IgD-negative memory B cell (primary cell): ENCODE data around the gene PEMT. TPM values are rescaled to one million over a fixed set of nuclear protein-coding genes. Genes with fewer than 3 reads are reported as not detected.
A peak's percentile ranks its signal among the peaks of the same experiment; 100 is the strongest.
"Not testable (repeated sequence)": the region's sequence is repeated elsewhere in the genome, so short reads cannot be mapped to it uniquely, and the experiment has no call there.

Experiments
- H3K27ac Mint-ChIP-seq, 3 donors: one replicate each; pipeline ENCODE4 v1.8.0; 2020 to 2022; ENCODE audit warnings: mild to moderate bottlenecking in 3 of 3, mixed read lengths in 3 of 3, moderate library complexity in 1 of 3
- H3K27me3 Mint-ChIP-seq: one replicate; pipeline ENCODE4 v1.8.0; 2021; ENCODE audit warnings: mixed read lengths
- H3K36me3 Mint-ChIP-seq: one replicate; pipeline ENCODE4 v1.8.0; 2020; ENCODE audit warnings: mild to moderate bottlenecking, mixed read lengths
- H3K4me1 Mint-ChIP-seq, 3 donors: one replicate each; pipeline ENCODE4 v1.8.0; 2020 to 2022; ENCODE audit warnings: mixed read lengths in 3 of 3, mild to moderate bottlenecking in 1 of 3
- H3K4me3 Mint-ChIP-seq, 4 donors: one replicate each; pipeline ENCODE4 v1.8.0; 2020 to 2022; ENCODE audit warnings: mild to moderate bottlenecking in 4 of 4, mixed read lengths in 4 of 4, moderate library complexity in 3 of 4
- H3K9me3 Mint-ChIP-seq, 3 donors: one replicate each; pipeline ENCODE4 v1.8.0; 2020 to 2021; ENCODE audit warnings: mixed read lengths in 3 of 3, mild to moderate bottlenecking in 1 of 3
- polyA plus RNA-seq: library from polyadenylated mRNA; unstranded; fragments of 300-500 nt; fragmentation: Illumina TruSeq; gene quantifications from one replicate; pipeline ENCODE4 v1.2.3, GENCODE V29; 2021

PEMT gene
- polyA plus RNA-seq, 1 donor from 2014 or later = 35.6 TPM

DNA sequence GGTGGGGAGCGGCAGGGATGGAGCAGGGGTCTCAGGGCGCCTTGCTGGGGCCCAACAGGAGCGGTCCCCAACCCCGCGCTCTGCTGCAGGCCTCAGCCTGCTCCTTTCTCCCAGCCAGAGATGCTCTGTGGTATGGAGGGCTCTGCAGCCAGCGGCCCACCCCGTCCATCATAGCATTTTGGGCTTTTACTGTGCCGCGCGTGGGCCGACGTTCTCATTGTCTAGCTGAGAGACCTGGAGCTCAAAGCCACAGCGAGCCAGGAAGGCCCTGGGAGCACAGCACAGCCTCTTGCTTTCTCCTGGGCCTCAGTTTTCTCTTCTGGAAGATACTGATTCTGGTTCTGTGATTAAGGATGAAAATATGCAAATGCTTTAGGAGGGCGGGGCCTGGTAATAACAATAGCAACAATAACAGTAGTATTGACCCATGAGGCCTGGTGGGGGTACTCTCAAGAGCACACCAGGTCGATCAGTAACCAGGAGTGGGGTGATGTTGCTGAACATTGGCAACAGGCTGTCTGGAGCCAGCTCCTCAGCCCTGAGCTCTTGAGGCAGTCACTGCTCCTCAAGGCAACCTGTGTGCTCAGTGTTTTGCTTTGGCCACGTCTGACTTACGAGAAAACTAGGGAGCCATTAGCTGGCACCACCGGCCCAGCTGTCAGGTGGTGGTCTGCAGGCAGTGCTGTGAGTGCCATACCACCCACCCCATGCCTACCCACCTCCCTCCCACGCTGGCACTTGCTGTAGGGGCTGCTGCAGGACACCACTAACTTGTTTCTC lies 94.3 kb downstream of the PEMT start:
- H3K4me3 Mint-ChIP-seq = peak overlapping the region; percentile 33 to 87 (median 56)
- no peak overlapping the region for H3K27ac Mint-ChIP-seq
- H3K9me3 Mint-ChIP-seq = no peaks in the 10 kb centered on the region

DNA sequence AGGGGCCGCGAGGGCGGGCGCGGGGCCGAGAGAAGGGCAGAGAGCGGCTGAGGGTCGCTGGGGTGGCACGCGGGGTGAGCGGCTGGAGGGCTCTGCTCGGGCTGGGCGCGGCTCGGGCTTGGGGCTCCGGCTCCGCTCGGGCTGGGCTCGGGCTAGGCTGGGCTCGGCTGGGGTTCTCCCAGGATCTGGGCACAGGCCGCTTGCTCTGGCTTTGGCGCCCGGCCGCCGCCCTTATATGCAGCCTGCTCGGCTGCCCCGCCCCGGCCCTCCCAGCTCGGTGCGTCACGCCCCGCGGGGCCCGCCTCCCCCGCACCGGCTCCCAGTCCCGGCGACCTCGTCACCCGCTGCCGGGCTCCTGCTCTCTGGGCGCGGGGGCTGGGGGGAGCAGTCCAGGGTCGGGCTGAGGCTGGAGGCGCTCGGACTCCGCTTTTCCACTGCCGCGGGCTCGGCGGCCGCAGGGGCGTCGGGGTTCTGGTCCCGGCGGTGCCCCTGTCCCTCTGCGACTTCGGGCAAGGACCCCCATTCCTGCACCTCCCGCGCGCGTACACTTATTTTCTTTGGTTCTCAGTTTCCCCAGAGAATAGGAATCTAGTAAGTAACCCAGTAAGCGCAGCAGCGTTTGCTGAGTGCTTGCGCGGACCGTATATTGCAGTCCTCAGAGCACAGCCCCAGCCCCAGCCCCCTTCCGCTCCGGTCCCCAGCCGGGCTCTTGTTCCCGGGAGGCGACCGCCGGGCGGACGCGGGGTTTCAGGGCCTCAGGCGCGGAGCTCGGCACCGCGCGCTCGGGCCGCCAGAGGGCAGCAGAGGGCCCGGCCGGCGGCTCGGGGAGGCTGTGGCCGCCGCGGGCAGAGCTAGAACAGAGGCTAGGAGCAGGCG lies 95.1 kb downstream of the PEMT start, which contains the start of gene RASD1:
TSS of gene RASD1 (minus strand) at position 207 of the 876 bp plus-strand sequence. CDS start 214 bp downstream, outside the sequence.
- Mint-ChIP-seq H3K4me1 (peaks cover 0 to 9% (median 8%) of the 10 kb centered on the region in 3 donors), H3K9me3 (no peaks in the 10 kb centered on the region), H3K27ac (no peak within 1 kb of the TSS), H3K27me3 (peaks cover 16% of the 10 kb centered on the region), H3K4me3 (peak within 1 kb of the TSS; percentile 77 to 95 (median 85)), H3K36me3 (no peaks in the 10 kb centered on the region)

More for the DNA sequence above, 94.3 kb downstream of the PEMT start:
- Mint-ChIP-seq H3K4me1 (peaks cover 0 to 9% (median 6%) of the 10 kb centered on the region in 3 donors), H3K27me3 (peaks cover 16% of the 10 kb centered on the region), H3K36me3 (no peaks in the 10 kb centered on the region)

DNA sequence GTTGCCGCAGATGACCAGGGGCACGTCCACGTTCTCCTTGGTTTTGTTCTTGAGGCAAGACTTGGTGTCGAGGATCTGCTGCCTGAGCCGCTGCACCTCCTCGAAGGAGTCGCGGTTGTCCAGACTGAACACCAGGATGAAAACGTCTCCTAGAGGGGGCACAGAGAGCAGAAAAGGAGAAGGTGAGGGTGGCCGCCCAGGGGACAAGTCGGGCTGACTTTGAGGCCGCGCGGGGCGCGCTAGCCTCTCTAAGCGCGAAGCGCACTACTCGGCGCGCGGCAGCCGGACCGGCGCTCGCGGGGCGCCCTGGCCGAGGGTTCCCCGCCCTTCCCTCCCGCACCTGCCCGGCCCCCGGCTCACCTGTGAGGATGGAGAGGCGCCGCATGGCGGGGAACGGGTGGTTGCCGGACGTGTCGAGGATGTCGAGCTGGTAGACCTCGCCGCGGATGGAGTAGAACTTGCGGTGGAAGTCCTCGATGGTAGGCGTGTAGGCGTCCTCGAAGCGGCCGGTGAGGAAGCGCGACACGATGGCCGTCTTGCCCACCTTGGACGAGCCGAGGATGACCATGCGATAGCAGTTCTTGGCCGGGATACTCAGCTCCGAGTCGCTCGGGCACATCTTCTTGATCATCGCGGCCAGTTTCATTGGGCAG lies 95.8 kb downstream of the PEMT start:
- Mint-ChIP-seq H3K4me1 (peaks cover 0 to 9% (median 8%) of the 10 kb centered on the region in 3 donors), H3K9me3 (no peaks in the 10 kb centered on the region), H3K36me3 (no peaks in the 10 kb centered on the region), H3K4me3 (peak overlapping the region; percentile 77 to 95 (median 85)), H3K27ac (no peak overlapping the region), H3K27me3 (peaks cover 16% of the 10 kb centered on the region)

DNA sequence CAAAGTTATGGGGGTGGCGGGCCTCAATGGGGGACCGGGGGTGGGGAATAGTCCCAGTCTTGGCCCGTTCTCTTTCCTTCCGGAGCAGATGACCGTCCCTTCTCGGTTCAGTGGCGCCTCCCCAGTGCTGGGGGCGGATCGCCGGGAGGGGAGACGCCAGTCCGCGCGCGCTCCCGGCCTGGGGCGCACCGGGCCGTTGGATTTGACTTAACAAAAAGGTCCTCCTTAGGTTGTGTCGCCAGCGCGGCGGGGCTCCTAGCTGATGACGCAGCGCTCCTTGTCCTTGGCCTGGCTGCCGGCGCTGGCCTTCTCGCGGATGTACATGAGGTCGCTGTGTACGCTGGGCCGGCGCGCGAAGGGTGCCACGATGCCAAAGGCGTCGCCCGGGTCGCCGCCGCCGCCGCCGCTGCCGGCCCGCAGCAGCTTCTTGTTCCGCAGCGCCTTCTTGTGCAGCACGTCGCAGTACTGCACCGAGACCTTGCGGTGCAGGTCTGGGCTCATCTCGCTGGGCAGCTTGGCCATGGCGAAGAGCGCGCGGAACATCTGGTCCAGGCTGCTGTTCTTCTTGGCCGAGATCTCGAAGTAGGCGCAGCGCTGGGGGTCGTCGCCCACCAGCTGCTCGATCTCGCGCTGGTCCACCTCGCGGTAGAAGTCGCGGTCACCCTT lies 96.5 kb downstream of the PEMT start:
- H3K36me3 Mint-ChIP-seq = no peaks in the 10 kb centered on the region
- H3K27me3 Mint-ChIP-seq = peaks cover 16% of the 10 kb centered on the region
- H3K4me3 Mint-ChIP-seq = peak overlapping the region; percentile 77 to 95 (median 82)
- no peaks in the 10 kb centered on the region for H3K9me3 Mint-ChIP-seq
- peaks cover 0 to 9% (median 8%) of the 10 kb centered on the region in 3 donors for H3K4me1 Mint-ChIP-seq
- peak overlapping the region in 1 of 3 donors; percentile 67 for H3K27ac Mint-ChIP-seq

DNA sequence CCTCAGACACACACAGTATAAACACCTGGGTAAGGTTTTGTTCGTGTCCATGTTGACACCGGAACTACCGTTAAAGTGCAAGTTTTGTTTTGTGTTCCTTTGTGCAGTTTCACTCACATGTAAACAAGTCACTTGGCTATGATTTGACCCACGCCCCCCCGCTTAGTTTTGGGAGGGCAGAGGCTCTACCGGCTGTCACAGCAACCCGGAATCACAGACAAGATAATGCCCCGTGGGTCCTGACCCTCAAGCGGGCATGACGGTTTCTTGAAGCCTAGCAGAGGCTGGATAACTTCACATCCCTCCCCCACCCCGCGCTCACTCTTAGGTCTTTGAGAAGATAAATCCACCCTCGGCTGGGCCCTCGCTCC lies 97.0 kb downstream of the PEMT start:
- peak overlapping the region; percentile 51 to 83 (median 70) for H3K4me3 Mint-ChIP-seq
- H3K4me1 Mint-ChIP-seq = peaks cover 0 to 9% (median 8%) of the 10 kb centered on the region in 3 donors
- no peak overlapping the region for H3K27ac Mint-ChIP-seq
- peaks cover 16% of the 10 kb centered on the region for H3K27me3 Mint-ChIP-seq
- H3K36me3 Mint-ChIP-seq = no peaks in the 10 kb centered on the region
- H3K9me3 Mint-ChIP-seq = no peaks in the 10 kb centered on the region

DNA sequence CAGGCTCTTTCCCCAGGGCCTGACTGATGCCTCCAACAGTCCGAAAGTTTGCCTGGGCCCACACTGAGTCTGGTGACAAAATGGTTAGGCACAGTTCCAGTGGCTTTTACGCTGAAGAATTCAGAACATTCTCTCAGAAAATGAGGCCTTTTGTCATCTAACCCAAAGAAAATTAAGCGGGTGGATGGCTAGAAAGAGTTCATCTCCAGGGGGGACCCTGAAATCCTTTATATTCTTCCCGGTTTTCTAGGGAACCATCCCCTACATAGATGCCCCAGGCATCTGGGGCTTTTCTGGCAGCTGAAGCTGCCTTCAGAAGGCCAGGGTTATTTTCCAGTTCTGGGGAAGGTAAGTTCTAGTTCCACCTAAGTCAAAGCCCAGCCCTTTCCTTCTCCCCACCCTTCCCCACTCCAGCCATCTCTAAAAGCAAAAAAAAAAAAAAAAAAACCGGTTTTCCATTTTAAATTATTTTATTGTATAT lies 97.5 kb downstream of the PEMT start:
- Mint-ChIP-seq H3K9me3 (no peaks in the 10 kb centered on the region), H3K27ac (no peak overlapping the region), H3K36me3 (no peaks in the 10 kb centered on the region), H3K4me1 (peaks cover 0 to 9% (median 8%) of the 10 kb centered on the region in 3 donors), H3K4me3 (peak overlapping the region in 2 of 4 donors; percentile 67 to 74), H3K27me3 (peaks cover 16% of the 10 kb centered on the region)

- peak overlapping the region in 1 of 4 donors; percentile 45 for H3K4me3 Mint-ChIP-seq
- peaks cover 0 to 9% (median 8%) of the 10 kb centered on the region in 3 donors for H3K4me1 Mint-ChIP-seq
- no peaks in the 10 kb centered on the region for H3K36me3 Mint-ChIP-seq
- no peak overlapping the region for H3K27ac Mint-ChIP-seq
- H3K27me3 Mint-ChIP-seq = peaks cover 16% of the 10 kb centered on the region
- H3K9me3 Mint-ChIP-seq = no peaks in the 10 kb centered on the region
Measured at GRCh38 chr17:17493249-17493985, 98.1 kb downstream of the PEMT start.

DNA sequence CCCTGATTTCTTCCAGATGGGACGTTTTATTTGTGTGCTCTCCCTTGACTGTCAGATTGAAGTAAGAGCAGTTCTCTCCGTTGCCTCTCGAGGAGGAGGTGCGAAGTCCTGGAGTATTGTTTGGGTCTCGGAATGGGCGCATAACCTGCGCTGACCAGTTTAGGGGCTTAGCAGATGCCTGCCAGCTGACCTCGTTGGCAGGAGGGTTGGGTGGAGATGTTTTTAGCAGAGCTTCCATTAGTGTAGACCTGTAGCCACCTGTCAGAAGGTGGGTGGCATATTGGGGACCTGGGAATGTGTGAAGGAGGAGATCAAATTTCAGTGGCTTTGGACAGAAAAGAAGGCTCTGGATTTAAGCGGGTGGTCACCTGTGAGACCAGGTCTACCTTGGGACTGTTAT lies 98.9 kb downstream of the PEMT start:
- peaks cover 0 to 8% (median 7%) of the 10 kb centered on the region in 3 donors for H3K4me1 Mint-ChIP-seq
- no peaks in the 10 kb centered on the region for H3K9me3 Mint-ChIP-seq
- H3K36me3 Mint-ChIP-seq = peaks cover 2% of the 10 kb centered on the region
- H3K4me3 Mint-ChIP-seq = no peak overlapping the region
- peaks cover 14% of the 10 kb centered on the region for H3K27me3 Mint-ChIP-seq
- peak overlapping the region in 1 of 3 donors; percentile 59 for H3K27ac Mint-ChIP-seq

GRCh38 chr17:17492085-17492484 lies 99.4 kb downstream of the PEMT start:
- peaks cover 14% of the 10 kb centered on the region for H3K27me3 Mint-ChIP-seq
- H3K36me3 Mint-ChIP-seq = peaks cover 2% of the 10 kb centered on the region
- H3K9me3 Mint-ChIP-seq = no peaks in the 10 kb centered on the region
- H3K27ac Mint-ChIP-seq = no peak overlapping the region
- H3K4me3 Mint-ChIP-seq = no peak overlapping the region
- H3K4me1 Mint-ChIP-seq = peaks cover 0 to 8% (median 7%) of the 10 kb centered on the region in 3 donors

GRCh38 chr17:17491546-17491988 lies 99.9 kb downstream of the PEMT start:
- no peaks in the 10 kb centered on the region for H3K9me3 Mint-ChIP-seq
- peaks cover 14% of the 10 kb centered on the region for H3K27me3 Mint-ChIP-seq
- peaks cover 2% of the 10 kb centered on the region for H3K36me3 Mint-ChIP-seq
- H3K4me3 Mint-ChIP-seq = no peak overlapping the region
- peak overlapping the region in 1 of 3 donors; percentile 40 for H3K27ac Mint-ChIP-seq
- H3K4me1 Mint-ChIP-seq = peaks cover 0 to 8% (median 7%) of the 10 kb centered on the region in 3 donors

- peaks cover 14% of the 10 kb centered on the region for H3K27me3 Mint-ChIP-seq
- no peaks in the 10 kb centered on the region for H3K9me3 Mint-ChIP-seq
- peaks cover 2% of the 10 kb centered on the region for H3K36me3 Mint-ChIP-seq
- H3K4me3 Mint-ChIP-seq = no peak overlapping the region
- peaks cover 0 to 8% (median 7%) of the 10 kb centered on the region in 3 donors for H3K4me1 Mint-ChIP-seq
- no peak overlapping the region for H3K27ac Mint-ChIP-seq
Measured at GRCh38 chr17:17491031-17491471, 100.5 kb downstream of the PEMT start.

- no peaks in the 10 kb centered on the region for H3K9me3 Mint-ChIP-seq
- no peaks in the 10 kb centered on the region for H3K27me3 Mint-ChIP-seq
- H3K27ac Mint-ChIP-seq = no peak overlapping the region
- H3K4me3 Mint-ChIP-seq = no peak overlapping the region
- peaks cover 0 to 3% (median 1%) of the 10 kb centered on the region in 3 donors for H3K4me1 Mint-ChIP-seq
- H3K36me3 Mint-ChIP-seq = peaks cover 4% of the 10 kb centered on the region
Measured at GRCh38 chr17:17487998-17488397, 103.5 kb downstream of the PEMT start.

- not testable (repeated sequence) for H3K27ac Mint-ChIP-seq, H3K27me3 Mint-ChIP-seq, H3K4me3 Mint-ChIP-seq, H3K36me3 Mint-ChIP-seq, H3K9me3 Mint-ChIP-seq
- H3K4me1 Mint-ChIP-seq = peaks cover 3 to 16% (median 10%) of the 10 kb centered on the region in 3 donors
Measured at GRCh38 chr17:17486416-17486815, 105.1 kb downstream of the PEMT start.
